Activated T-cell treated with anti-CD3 and anti-CD28 coated beads, Interleukin-2, amount 50 U/mL, for 24 hours (primary cell): ENCODE results near the gene MEIOB.
"Not testable (repeated sequence)": the region's sequence is repeated elsewhere in the genome, so short reads cannot be mapped to it uniquely, and the experiment has no call there.

Experiments
- DNase-seq: peaks from one replicate; pipeline ENCODE4 v3.0.0-alpha.2; 2020
- H3K27ac Mint-ChIP-seq: 2 replicates; pipeline ENCODE4 v1.8.0; 2020; ENCODE audit warnings: mild to moderate bottlenecking, mixed read lengths
- H3K27me3 Mint-ChIP-seq: 2 replicates; pipeline ENCODE4 v1.8.0; 2020; ENCODE audit warnings: mixed read lengths
- H3K36me3 Mint-ChIP-seq: 2 replicates; pipeline ENCODE4 v1.8.0; 2020; ENCODE audit warnings: low read depth, mixed read lengths
- H3K4me1 Mint-ChIP-seq: 2 replicates; pipeline ENCODE4 v1.8.0; 2020; ENCODE audit warnings: low read depth, mixed read lengths
- H3K4me3 Mint-ChIP-seq: 2 replicates; pipeline ENCODE4 v1.8.0; 2020; ENCODE audit warnings: mild to moderate bottlenecking, moderate library complexity, mixed read lengths
- H3K9me3 Mint-ChIP-seq: 2 replicates; pipeline ENCODE4 v1.8.0; 2020; ENCODE audit warnings: mixed read lengths

MEIOB gene

DNA sequence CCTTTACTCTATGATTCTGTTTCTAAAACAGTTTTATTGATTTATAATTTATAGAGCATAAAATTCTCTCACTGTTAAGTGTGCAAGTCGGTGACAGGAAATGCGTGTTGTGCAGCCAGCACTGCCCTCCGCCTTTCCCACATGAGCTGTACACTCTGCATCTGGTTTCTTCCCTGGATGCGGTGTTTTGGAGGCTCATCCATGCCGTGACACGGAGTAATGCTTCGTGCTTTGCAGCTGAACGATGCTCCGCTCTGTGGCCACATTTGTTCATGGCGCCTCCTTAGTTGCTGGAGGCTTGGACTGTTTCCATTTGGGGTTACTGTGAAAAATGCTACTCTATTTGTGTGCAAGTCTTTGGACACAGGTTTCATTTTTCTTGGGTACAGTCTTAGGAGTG is 71.3 kb downstream of the MEIOB start:
- Mint-ChIP-seq H3K4me1 (no peaks in the 10 kb centered on the region), H3K4me3 (no peak overlapping the region), H3K27ac (no peak overlapping the region), H3K9me3 (peaks cover 12% of the 10 kb centered on the region), H3K27me3 (no peaks in the 10 kb centered on the region), H3K36me3 (peaks cover 60% of the 10 kb centered on the region)
- DNase-seq = no peak

DNA sequence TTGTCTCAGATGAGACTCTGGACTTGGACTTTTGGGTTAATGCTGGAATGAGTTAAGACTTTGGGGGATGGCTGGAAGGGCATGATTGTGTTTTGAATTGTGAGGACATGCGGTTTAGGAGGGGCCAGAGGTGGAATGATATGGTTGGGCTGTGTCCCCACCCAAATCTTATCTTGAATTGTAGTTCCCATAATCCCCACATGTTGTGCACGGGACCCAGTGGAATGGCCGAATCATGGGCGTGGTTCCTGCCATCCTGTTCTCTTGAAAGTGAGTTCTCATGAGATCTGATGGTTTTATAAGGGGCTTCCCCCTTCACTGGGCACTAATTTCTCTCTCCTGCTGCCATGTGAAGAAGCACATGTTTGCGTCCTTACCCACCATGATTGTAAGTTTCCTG is 72.7 kb downstream of the MEIOB start:
- not testable (repeated sequence) for H3K27ac Mint-ChIP-seq, H3K27me3 Mint-ChIP-seq, DNase-seq, H3K4me1 Mint-ChIP-seq, H3K4me3 Mint-ChIP-seq
- Mint-ChIP-seq H3K36me3 (peaks cover 50% of the 10 kb centered on the region), H3K9me3 (peaks cover 12% of the 10 kb centered on the region)

DNA sequence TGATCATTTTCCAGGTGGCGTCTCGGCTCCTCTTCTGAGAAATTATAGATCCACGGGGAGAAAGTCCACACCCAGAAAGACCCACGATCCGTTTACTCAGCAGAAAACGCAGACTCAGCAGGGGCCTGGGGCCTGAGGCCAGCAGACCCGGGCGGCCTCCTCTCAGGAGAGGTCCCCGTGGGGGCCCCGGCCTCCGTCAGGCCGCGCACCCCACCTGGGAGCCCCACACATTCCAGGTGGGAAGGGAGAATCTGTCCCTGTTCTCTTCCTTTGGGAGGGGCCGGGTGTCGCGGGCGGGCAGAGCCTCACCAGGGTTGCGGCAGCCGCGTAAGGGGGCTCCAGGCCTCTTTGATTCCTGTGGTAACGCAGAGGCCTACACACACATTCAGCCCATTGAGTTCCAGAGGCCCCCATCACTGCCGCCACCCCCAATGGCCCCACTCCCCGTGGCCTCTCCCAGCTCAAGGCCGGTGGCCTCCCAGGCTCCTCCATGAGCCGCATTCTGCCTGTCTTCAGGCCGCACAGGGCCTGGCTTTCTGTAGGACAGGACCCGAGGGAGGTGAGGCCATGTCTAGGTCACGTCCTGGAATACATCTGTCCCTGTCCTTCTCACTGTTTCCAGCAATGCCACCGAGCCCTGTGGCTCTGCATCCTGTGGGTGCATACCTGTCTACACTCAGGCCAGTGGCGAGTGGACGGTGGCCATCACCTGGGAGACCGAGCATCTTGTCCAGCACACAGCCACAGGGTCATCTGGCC is 76.9 kb downstream of the MEIOB start:
- peaks cover 12% of the 10 kb centered on the region for H3K9me3 Mint-ChIP-seq
- H3K27ac Mint-ChIP-seq = no peak overlapping the region
- peaks cover 41% of the 10 kb centered on the region for H3K36me3 Mint-ChIP-seq
- H3K27me3 Mint-ChIP-seq = no peaks in the 10 kb centered on the region
- no peak for DNase-seq
- H3K4me1 Mint-ChIP-seq = no peaks in the 10 kb centered on the region
- no peak overlapping the region for H3K4me3 Mint-ChIP-seq

DNA sequence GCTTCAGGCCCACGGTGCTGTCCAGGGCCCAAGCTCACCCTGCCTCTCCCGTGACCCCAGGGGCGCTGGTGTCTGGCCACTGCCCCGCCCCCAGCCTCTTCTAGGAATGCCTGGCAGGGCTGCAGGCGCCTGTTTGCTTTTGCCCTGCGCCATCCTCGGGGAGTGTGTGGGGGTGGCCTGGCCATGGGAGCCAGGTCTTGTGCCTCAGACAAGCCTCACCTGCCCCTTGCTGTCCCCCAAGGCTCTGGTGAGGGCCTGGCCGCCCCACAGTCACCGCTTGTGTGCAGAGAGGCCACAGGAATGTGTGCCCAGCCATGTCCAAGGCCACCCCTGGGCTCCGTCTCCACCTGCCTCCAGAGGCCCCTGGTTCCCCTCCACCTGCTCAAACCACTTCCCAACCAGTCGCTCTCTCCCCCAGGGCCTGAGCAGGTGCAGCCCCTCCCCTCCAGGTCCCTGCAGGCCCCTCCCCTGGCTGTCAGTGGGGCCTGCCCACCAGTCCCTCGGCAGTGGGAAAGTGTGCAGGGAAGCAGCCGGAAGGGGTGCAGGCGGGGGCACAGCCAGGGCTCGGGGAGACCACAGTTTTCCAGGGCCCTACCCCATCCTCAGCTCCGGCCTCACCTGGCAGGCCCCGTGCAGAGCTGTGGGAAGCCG is 77.6 kb downstream of the MEIOB start:
- no peak overlapping the region for H3K4me3 Mint-ChIP-seq

DNA sequence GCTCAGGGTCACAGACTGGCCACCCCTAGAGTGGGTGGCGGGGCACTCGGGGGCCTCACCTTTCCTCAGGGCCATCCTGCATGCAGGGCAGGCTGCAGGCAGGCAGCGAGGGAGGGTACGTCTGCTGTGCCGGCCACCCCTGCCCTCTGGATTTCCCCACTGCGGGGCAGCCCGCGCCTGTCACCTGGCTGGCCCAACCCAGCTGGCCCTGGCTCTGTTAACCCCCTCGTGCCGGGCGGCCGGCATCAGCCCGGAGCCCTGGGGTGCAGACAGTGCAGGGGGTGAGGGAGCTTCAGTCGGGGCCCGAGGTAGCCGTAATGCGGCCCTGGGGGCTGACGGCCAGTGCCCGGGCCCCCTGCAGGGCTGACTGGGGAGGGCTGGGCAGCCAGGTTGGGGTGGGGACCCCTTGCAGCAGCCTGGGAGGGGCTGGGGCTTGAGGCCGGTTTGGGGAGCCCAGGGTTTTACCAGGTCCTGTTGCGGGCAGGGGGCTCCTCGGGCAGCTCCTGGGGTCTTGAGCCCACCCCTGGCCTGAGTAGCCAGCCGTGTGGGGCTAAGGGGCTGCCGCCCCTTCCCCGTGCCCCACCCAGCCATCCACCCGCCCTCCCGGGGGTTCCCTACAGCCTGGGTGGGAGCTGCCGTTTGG is 78.3 kb downstream of the MEIOB start, which contains the start of gene IGFALS:
Gene IGFALS, minus strand, starts transcription at position 128 of the 643 bp plus-strand sequence. Its CDS starts 53 bp downstream, at position 75.
- peaks cover 34% of the 10 kb centered on the region for H3K36me3 Mint-ChIP-seq
- peaks cover 1% of the 10 kb centered on the region for H3K4me1 Mint-ChIP-seq
- no peak within 1 kb of the TSS for H3K4me3 Mint-ChIP-seq
- H3K9me3 Mint-ChIP-seq = peaks cover 5% of the 10 kb centered on the region
- DNase-seq = no peak
- no peaks in the 10 kb centered on the region for H3K27me3 Mint-ChIP-seq
- H3K27ac Mint-ChIP-seq = no peak within 1 kb of the TSS

More for the DNA sequence above, 77.6 kb downstream of the MEIOB start:
- H3K27me3 Mint-ChIP-seq = no peaks in the 10 kb centered on the region
- no peak for DNase-seq
- peaks cover 10% of the 10 kb centered on the region for H3K9me3 Mint-ChIP-seq
- no peaks in the 10 kb centered on the region for H3K4me1 Mint-ChIP-seq
- H3K36me3 Mint-ChIP-seq = peaks cover 34% of the 10 kb centered on the region
- H3K27ac Mint-ChIP-seq = no peak overlapping the region

DNA sequence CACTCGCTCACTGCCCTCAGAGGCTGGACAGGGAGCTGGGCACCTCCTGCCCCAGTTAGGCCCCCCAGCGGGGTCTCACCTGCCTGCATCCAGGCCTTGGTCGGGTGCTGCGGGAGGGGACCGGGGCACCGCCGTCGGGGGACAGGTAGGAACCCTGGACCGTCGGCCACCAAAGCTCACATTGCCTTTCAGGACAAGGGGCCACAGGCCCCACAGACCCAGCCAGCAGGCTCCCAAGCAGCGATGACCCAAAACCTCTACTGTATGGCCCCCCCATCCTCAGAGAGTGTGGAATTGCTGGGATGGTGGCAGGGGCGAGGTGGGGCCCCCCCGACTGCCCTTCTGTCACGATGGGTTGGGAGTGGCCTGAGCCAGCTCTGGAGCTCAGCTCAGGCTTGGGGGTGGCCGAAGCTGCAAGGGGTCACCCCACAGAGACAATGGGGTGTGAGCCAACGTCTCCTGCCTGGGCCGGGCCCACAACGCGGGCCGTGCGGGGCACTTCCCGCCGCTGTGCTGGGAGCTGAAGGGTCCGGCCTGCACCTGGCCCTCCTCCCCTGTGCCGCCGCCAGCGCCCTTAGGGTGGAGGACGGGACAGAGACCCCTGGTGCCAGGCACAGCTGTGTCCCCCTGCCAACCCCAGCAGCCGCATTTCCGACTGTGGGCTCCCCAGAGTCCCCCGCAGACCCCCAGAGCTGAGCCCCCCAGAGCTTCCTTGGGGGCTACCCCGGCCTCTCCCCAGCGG is 79.0 kb downstream of the MEIOB start:
- no peak overlapping the region for H3K4me3 Mint-ChIP-seq
- H3K27me3 Mint-ChIP-seq = no peaks in the 10 kb centered on the region
- H3K36me3 Mint-ChIP-seq = peaks cover 39% of the 10 kb centered on the region
- DNase-seq = no peak
- peaks cover 1% of the 10 kb centered on the region for H3K4me1 Mint-ChIP-seq
- no peak overlapping the region for H3K27ac Mint-ChIP-seq
- H3K9me3 Mint-ChIP-seq = peaks cover 5% of the 10 kb centered on the region

DNA sequence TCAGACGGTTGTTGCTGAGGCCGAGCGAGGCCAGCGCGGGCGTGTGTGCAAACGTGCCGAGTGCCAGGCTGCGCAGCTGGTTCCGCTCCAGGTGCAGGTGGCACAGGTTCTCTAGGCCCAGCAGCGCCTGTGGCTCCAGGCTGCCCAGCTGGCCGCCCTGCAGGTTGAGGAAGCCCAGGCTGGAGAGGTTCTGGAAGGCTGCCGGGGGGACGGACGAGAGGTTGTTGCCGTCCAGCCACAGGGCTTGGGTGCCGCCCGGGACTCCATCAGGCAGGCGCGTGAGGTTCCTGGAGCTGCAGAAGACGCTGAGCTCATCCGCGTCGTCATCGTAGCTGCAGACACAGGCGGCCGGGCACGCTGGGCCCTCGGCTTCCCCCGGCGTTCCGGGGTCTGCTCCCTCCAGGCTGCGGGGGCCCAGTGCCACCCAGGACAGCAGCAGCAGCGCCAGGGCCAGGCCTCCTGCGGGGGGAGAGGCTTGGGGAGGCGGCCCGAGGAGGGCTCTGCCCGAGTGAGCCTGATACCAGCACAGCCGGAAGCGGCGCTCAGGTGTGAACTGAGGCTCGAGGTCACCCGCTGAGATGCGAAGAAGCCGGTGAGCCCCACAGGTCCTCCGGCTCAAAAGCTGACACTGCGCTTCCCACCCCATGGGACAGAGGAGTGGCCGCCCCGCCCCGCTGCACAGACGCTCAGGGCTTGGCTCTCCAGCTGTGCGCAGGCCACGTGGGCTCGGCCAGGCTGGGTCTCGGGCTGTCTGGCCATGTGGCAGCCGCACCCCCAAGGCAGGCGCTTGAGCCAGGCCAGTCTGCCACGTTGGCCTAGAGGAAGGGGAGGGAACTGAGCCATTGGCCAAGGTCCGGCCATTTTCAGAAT is 79.8 kb downstream of the MEIOB start:
- no peak overlapping the region for H3K27ac Mint-ChIP-seq
- H3K36me3 Mint-ChIP-seq = peaks cover 38% of the 10 kb centered on the region

DNA sequence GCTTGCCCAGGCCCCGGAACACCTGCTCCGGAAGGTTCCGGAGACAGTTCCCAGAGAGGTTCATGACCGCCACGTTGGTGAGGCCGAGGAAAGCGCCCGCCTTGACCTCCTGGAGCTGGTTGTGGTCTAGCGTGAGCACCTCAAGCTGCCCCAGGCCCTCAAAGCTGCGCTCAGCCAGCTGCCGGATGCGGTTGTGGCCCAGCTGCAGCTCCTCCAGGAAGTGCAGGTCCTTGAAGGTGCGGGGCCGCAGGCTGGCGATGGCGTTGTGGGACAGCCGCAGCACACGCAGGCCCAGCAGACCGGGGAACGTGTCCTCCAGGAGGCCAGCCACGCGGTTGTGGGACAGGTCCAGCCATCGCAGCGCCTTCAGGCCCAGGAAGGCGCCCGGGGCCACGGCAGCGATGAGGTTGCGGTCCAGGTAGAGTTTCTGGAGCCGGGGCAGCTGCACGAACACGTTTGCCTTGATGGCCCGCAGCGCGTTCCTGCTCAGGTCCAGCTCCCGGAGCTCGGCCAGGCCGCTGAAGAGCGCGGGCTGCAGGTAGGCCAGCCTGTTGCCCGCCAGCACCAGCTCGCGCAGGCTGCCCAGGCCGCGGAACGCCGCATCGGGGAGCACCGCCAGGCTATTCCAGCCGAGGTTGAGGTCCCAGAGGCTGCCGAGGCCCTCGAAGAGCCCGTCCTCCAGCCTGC is 80.6 kb downstream of the MEIOB start:
- H3K4me1 Mint-ChIP-seq = peaks cover 1% of the 10 kb centered on the region
- H3K4me3 Mint-ChIP-seq = no peak overlapping the region
- no peak for DNase-seq
- no peak overlapping the region for H3K27ac Mint-ChIP-seq
- H3K36me3 Mint-ChIP-seq = peaks cover 37% of the 10 kb centered on the region
- no peaks in the 10 kb centered on the region for H3K9me3 Mint-ChIP-seq
- H3K27me3 Mint-ChIP-seq = no peaks in the 10 kb centered on the region

More for the DNA sequence above, 79.8 kb downstream of the MEIOB start:
- Mint-ChIP-seq H3K4me3 (no peak overlapping the region), H3K4me1 (peaks cover 1% of the 10 kb centered on the region), H3K9me3 (peaks cover 1% of the 10 kb centered on the region), H3K27me3 (no peaks in the 10 kb centered on the region)
- no peak for DNase-seq

DNA sequence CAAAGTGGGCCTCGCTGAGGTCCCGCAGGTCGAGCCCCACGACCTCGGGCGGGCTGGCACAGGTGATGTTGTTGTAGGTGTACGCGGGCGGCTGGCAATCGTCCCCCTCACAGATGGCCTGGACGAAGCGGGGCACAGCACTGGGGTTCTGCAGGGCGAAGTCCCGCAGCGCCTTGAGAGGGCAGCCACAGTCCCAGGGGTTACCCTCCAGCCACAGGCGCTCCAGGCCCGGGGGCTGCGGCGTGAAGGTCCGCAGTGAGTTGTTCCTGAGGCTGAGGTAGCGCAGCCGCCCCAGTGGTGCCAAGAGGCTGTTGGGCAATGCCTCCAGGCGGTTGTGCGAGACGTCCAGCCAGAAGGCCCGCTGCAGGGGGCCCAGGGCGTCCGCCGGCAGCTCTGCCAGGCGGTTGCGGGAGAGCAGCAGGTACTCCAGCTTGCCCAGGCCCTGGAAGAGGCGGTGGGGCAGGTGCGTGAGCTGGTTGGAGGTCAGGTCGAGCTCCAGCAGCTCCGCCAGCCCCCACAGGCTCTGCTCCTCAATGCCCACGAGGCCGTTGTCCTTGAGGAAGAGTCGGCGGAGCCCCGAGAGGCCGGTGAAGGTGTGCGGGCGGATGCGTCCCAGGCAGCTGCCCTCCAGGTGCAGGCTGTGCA is 81.2 kb downstream of the MEIOB start:
- Mint-ChIP-seq H3K27me3 (no peaks in the 10 kb centered on the region), H3K4me3 (no peak overlapping the region), H3K27ac (no peak overlapping the region), H3K9me3 (no peaks in the 10 kb centered on the region), H3K4me1 (peaks cover 2% of the 10 kb centered on the region), H3K36me3 (peaks cover 42% of the 10 kb centered on the region)
- DNase-seq = no peak

DNA sequence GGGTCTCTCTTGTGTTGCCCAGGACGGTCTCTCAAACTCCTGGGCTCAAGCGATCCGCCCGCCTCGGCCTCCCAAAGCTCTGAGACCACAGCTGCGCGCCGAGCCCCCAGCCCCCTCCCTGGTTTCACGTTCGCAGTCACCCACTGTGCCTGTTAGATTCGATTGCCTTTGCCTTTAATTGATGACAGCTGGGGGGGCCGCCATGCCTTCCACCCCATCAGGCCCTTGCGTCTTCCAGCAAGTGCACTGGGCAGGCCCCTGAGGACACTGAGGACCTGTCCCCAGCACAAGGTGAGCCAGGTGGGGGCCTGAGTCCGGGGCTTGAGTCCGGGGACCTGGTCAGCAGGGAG is 81.7 kb downstream of the MEIOB start:
- H3K9me3 Mint-ChIP-seq = no peaks in the 10 kb centered on the region
- peaks cover 7% of the 10 kb centered on the region for H3K4me1 Mint-ChIP-seq
- DNase-seq = no peak
- H3K36me3 Mint-ChIP-seq = peaks cover 43% of the 10 kb centered on the region
- no peak overlapping the region for H3K27ac Mint-ChIP-seq
- H3K4me3 Mint-ChIP-seq = no peak overlapping the region
- H3K27me3 Mint-ChIP-seq = no peaks in the 10 kb centered on the region

DNA sequence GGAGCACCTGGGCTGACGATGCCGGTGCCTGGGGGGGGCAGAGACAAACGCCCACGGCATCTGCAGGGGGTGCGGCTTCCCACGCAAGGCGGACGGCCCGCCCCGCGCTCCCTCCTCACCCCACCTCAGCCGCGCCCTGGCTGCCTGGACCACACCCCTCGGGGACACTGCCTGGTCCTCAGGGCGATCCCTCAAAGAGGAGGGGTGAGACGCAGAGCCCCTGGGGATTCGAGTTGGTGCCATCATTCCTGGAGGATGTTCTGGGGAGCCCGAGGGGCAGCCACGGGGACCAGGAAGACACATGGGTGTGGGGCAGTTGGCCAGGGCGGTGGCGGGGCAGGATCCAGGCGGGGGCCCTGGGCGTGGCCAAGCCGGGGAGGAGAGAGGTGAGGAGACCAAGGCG is 82.3 kb downstream of the MEIOB start:
- Mint-ChIP-seq H3K27ac (no peak overlapping the region), H3K4me1 (peaks cover 11% of the 10 kb centered on the region), H3K9me3 (no peaks in the 10 kb centered on the region), H3K36me3 (peaks cover 48% of the 10 kb centered on the region), H3K27me3 (no peaks in the 10 kb centered on the region), H3K4me3 (no peak overlapping the region)
- DNase-seq = no peak

DNA sequence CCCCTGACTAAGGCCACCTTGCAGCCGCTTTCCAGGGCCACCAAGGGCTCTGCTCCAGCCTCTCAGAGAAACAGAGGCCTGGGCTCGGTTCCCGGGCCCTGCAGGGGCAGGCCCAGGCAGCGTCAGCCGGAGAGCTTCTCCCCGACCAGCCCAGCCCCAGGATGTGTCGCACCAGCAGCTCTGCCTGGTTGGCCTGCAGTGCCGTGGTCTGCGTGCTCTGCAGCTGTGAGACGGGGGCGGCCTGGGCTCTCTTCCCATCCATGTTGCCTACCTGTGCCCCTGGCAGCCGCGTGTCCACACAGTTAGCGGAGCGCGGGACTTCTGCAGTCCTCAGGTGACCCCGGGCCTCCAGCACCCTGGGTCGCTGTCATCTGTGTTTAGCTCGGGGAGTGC is 83.3 kb downstream of the MEIOB start:
- Mint-ChIP-seq H3K36me3 (peaks cover 51% of the 10 kb centered on the region), H3K4me3 (no peak overlapping the region), H3K4me1 (peaks cover 16% of the 10 kb centered on the region), H3K27ac (no peak overlapping the region), H3K9me3 (no peaks in the 10 kb centered on the region), H3K27me3 (no peaks in the 10 kb centered on the region)
- DNase-seq = peak; percentile 26

DNA sequence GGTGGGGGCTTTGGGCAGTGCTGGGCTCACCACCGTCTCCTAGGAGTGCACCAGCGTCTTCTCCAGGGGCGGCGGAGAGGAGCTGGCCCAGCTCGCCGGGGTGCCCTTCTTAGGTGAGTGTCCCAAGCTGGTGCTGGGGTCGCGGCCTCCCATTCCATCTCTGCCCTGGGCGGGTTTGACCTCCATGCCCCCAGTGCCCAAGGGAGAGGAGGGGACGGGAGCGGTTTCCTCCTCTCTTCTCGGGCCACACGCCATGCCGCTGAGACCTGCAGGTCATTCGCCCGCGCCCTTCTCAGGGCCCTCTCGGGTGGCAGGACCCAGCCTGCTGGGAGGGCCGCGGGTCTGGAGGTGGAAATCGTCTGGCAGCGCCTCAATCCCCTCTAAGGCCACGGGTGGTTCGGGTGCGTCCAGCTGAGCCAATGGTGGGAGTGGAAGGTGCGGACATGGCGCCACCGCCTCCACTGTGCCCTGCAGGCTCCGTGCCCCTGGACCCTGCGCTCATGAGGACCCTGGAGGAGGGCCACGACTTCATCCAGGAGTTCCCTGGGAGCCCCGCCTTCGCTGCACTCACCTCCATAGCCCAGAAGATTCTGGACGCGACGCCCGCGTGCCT is 83.8 kb downstream of the MEIOB start:
- DNase-seq = no peak
- Mint-ChIP-seq H3K36me3 (peaks cover 55% of the 10 kb centered on the region), H3K4me3 (no peak overlapping the region), H3K27ac (no peak overlapping the region), H3K4me1 (peaks cover 19% of the 10 kb centered on the region), H3K9me3 (no peaks in the 10 kb centered on the region), H3K27me3 (no peaks in the 10 kb centered on the region)
